NCI-H226 (cell line): ENCODE results near the gene PUM1.
"Not testable (repeated sequence)": the region's sequence is repeated elsewhere in the genome, so short reads cannot be mapped to it uniquely, and the experiment has no call there.

ENCODE experiments used
- DNase-seq: peaks from one replicate; pipeline ENCODE4 v3.0.0-alpha.2; 2015

PUM1 gene

GRCh38 chr1:31065310-31066217 is at the start of gene PUM1:
Gene PUM1, minus strand, starts transcription at chr1:31065717. Its CDS starts 6,151 bp downstream, at chr1:31059566.
- peak; percentile 99 for DNase-seq

GRCh38 chr1:31112266-31112935 is 46.9 kb upstream of the PUM1 start:
- DNase-seq = no peak

GRCh38 chr1:31111290-31111951 is 45.9 kb upstream of the PUM1 start:
- DNase-seq = peak; percentile 64

GRCh38 chr1:31110846-31111245 is 45.3 kb upstream of the PUM1 start:
- DNase-seq = no peak

GRCh38 chr1:31108861-31109260 is 43.3 kb upstream of the PUM1 start:
- DNase-seq = no peak

- DNase-seq = no peak
Measured at GRCh38 chr1:31105646-31106045, 40.1 kb upstream of the PUM1 start.

- DNase-seq = peak; percentile 91
Measured at GRCh38 chr1:31102501-31102950, 37.0 kb upstream of the PUM1 start.

GRCh38 chr1:31101147-31101502 is 35.6 kb upstream of the PUM1 start:
- peak; percentile 65 for DNase-seq

GRCh38 chr1:31099293-31100032 is 33.9 kb upstream of the PUM1 start:
- DNase-seq = no peak

GRCh38 chr1:31095985-31096384 is 30.5 kb upstream of the PUM1 start:
- no peak for DNase-seq

GRCh38 chr1:31095298-31095981 is 29.9 kb upstream of the PUM1 start:
- DNase-seq = peak; percentile 46

- not testable (repeated sequence) for DNase-seq
Measured at GRCh38 chr1:31088081-31088480, 22.6 kb upstream of the PUM1 start.

GRCh38 chr1:31084782-31085569 is 19.5 kb upstream of the PUM1 start:
- DNase-seq = no peak

GRCh38 chr1:31082385-31082784 is 16.9 kb upstream of the PUM1 start:
- no peak for DNase-seq

- no peak for DNase-seq
Measured at GRCh38 chr1:31073044-31073443, 7.5 kb upstream of the PUM1 start.

- no peak for DNase-seq
Measured at GRCh38 chr1:31072304-31072746, 6.8 kb upstream of the PUM1 start.

GRCh38 chr1:31069392-31069791 is 3.9 kb upstream of the PUM1 start:
- DNase-seq = no peak

GRCh38 chr1:31064718-31065309 is 703 bp downstream of the PUM1 start:
- DNase-seq = peak; percentile 5

- DNase-seq = no peak
Measured at GRCh38 chr1:31064111-31064717, 1.3 kb downstream of the PUM1 start.

GRCh38 chr1:31063631-31064030 is 1.9 kb downstream of the PUM1 start:
- no peak for DNase-seq
